Liver (tissue), 3 donors: ENCODE data around the gene CTSA.

Experiments
- GABPA ChIP-seq, 2 donors: IDR thresholded peaks in 1 of 2; conservative IDR thresholded peaks in 1 of 2; 2 replicates each; pipeline ENCODE4 v1.6.1; 2016; ENCODE audit warnings: antibody characterized with exemption in 2 of 2, mild to moderate bottlenecking in 1 of 2, moderate library complexity in 1 of 2
- JUND ChIP-seq, 2 donors: IDR thresholded peaks; 2 replicates each; pipeline ENCODE4 v1.6.1; 2016; ENCODE audit warnings: antibody characterized with exemption in 2 of 2
- RAD21 ChIP-seq, 2 donors: IDR thresholded peaks; 2 replicates each; pipeline ENCODE4 v1.6.1; 2016; ENCODE audit warnings: antibody characterized with exemption in 2 of 2, mild to moderate bottlenecking in 2 of 2
- TAF1 ChIP-seq: conservative IDR thresholded peaks from 2 replicates; pipeline ENCODE4 v1.6.1; 2016; ENCODE audit warnings: antibody characterized with exemption, mild to moderate bottlenecking
- YY1 ChIP-seq: IDR thresholded peaks from 2 replicates; pipeline ENCODE4 v1.6.1; 2016; ENCODE audit warnings: antibody characterized with exemption, mild to moderate bottlenecking
- TF ChIP-seq, protein P1 (sequence below): fragments of 150-350 bp; IDR thresholded peaks from 2 replicates; pipeline ENCODE4 v1.5.1; 2017; ENCODE audit warnings: improper control_type of control experiment, low read depth, low read length; ENCODE audit not compliant: missing input control
- donor health status: healthy.
- donor health status: healthy.

DNA sequence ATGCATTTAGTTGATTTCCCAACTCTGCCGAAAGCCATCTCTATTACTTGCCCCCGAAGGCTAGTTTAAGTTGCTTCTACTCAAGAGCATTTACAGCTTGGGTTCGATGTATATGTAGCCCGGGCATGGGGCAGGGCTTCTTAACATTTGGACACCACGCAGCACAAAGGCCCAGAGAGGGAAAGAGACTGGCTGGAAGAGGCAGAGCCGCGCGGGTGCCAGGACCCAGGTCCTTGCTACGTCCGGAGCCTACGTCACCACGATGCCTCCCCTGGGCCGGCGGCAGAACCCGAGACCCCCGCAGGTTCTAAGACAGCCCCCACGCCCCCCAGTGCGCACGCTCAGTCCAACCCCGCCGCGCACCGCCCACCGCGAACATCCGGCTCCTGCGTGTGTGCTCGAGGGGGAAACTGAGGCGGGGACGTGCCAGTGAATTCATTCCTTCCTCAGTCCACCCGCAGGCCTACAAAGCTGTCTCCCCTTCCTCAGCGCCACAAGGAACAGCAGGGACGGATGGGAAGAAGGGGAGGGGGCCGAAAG lies 43.0 kb downstream of the CTSA start:
- TF ChIP-seq, protein P1, sequence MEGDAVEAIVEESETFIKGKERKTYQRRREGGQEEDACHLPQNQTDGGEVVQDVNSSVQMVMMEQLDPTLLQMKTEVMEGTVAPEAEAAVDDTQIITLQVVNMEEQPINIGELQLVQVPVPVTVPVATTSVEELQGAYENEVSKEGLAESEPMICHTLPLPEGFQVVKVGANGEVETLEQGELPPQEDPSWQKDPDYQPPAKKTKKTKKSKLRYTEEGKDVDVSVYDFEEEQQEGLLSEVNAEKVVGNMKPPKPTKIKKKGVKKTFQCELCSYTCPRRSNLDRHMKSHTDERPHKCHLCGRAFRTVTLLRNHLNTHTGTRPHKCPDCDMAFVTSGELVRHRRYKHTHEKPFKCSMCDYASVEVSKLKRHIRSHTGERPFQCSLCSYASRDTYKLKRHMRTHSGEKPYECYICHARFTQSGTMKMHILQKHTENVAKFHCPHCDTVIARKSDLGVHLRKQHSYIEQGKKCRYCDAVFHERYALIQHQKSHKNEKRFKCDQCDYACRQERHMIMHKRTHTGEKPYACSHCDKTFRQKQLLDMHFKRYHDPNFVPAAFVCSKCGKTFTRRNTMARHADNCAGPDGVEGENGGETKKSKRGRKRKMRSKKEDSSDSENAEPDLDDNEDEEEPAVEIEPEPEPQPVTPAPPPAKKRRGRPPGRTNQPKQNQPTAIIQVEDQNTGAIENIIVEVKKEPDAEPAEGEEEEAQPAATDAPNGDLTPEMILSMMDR = no peak
- TF ChIP-seq YY1 = no peak
- TF ChIP-seq JUND (IDR thresholded peaks at IDR 0.05) = no peak
- no peak for TF ChIP-seq RAD21 (IDR thresholded peaks at IDR 0.05)
- no peak for TF ChIP-seq GABPA (IDR thresholded peaks at IDR 0.05 in 1 of 2, conservative IDR thresholded peaks at IDR 0.05 in 1 of 2)
- TF ChIP-seq TAF1 = no peak
